ENCODE results near the gene LRRFIP2. TPM values are rescaled to one million over a fixed set of nuclear protein-coding genes. Genes with fewer than 3 reads are reported as not detected.

The LRRFIP2 gene
- total RNA-seq, 2 donors from 2014 or later: 102 to 134 TPM

DNA sequence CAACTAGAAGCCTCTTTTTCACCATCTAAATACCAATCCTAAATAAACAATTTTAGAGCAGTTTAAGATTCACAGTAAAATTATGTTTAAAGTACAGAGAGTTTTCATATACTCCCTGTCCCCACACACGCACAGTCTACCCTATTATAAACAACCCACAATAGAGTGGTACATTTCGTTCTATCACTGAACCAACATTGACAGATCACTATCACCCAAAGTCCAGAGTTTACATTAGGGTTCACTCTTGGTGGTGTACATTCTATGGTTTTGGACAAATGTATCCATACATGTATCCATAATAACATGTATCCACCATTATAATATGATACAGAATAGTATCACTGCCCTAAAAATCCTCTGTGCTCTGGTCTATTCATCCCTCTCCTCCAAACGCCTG lies 92.1 kb downstream of the LRRFIP2 start:
- Histone ChIP-seq H3K36me3 (no peaks in the 10 kb centered on the region), H3K27me3 (replicated peaks; ENCODE audit: insufficient read depth) (no peaks in the 10 kb centered on the region), H3K9me3 (no peaks in the 10 kb centered on the region), H3K27ac (peak overlapping the region; percentile 74 to 81), H3K4me3 (no peak overlapping the region), H3K4me1 (replicated peaks) (peaks cover 3% of the 10 kb centered on the region)
- WGBS: 53% methylated on average over 3 of the region's 3 CpGs
- intact Hi-C loops (cut with DNase I): no loop called here
- TF ChIP-seq, protein P1, sequence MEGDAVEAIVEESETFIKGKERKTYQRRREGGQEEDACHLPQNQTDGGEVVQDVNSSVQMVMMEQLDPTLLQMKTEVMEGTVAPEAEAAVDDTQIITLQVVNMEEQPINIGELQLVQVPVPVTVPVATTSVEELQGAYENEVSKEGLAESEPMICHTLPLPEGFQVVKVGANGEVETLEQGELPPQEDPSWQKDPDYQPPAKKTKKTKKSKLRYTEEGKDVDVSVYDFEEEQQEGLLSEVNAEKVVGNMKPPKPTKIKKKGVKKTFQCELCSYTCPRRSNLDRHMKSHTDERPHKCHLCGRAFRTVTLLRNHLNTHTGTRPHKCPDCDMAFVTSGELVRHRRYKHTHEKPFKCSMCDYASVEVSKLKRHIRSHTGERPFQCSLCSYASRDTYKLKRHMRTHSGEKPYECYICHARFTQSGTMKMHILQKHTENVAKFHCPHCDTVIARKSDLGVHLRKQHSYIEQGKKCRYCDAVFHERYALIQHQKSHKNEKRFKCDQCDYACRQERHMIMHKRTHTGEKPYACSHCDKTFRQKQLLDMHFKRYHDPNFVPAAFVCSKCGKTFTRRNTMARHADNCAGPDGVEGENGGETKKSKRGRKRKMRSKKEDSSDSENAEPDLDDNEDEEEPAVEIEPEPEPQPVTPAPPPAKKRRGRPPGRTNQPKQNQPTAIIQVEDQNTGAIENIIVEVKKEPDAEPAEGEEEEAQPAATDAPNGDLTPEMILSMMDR (IDR thresholded peaks at IDR 0.05): no peak
- TF ChIP-seq POLR2A (IDR thresholded peaks at IDR 0.05): no peak
- peak; percentile 94 for TF ChIP-seq POLR2AphosphoS5 (IDR thresholded peaks at IDR 0.05)
- peak; percentile 33 for DNase-seq (ENCODE audit: low spot score)

DNA sequence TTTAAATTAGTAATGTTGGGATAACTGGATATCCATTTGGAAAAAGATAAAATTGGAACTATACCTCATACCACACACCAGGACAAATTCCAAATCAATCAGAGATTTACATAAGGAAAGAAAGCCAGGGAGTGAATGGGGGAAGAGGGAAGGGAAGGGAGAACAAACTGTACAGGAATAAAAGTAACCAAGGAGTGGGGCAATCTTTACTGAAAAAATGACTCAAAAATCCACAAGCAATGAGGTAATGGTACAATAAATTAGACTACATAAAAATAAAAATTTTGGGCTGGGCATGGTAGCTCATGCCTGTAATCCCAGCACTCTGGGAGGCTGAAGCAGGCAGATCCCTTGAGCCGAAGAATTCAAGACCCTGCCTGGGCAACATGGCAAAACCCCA lies 98.4 kb downstream of the LRRFIP2 start:
- no peak overlapping the region for H3K4me3 ChIP-seq
- H3K9me3 ChIP-seq: no peaks in the 10 kb centered on the region
- TF ChIP-seq, protein P1 (IDR thresholded peaks at IDR 0.05): no peak
- TF ChIP-seq POLR2A (IDR thresholded peaks at IDR 0.05) (no peak), POLR2AphosphoS5 (IDR thresholded peaks at IDR 0.05) (no peak)
- H3K4me1 ChIP-seq (replicated peaks): no peaks in the 10 kb centered on the region
- intact Hi-C loops (cut with DNase I): no loop called here
- H3K36me3 ChIP-seq: peaks cover 0 to 7% of the 10 kb centered on the region in 2 donors
- H3K27me3 ChIP-seq (replicated peaks; ENCODE audit: insufficient read depth): no peaks in the 10 kb centered on the region
- 100% methylated on average over 1 of the region's 1 CpG for WGBS
- peak overlapping the region in 1 of 2 donors; percentile 81 for H3K27ac ChIP-seq
- DNase-seq (ENCODE audit: low spot score): no peak

DNA sequence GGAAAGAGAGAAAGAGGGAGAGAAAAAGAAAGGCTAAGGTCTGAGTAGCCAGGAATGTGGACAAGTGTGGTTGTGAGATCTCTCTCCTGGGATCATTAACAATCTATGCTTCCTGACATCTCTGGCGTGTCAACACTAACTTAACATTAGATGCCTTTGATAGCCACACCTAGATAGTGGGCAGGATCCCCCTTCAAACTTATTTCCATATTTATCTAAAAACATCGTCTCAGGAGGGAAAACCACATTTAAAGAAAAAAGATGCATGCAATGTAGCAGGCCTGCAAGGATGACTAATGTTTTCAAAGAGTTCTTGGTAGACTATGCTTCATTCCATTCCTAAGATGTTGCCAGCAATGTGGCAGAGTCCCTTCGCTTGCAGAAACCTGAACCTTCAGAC lies 100.2 kb downstream of the LRRFIP2 start:
- TF ChIP-seq POLR2A (IDR thresholded peaks at IDR 0.05): no peak
- TF ChIP-seq POLR2AphosphoS5 (IDR thresholded peaks at IDR 0.05): peak; percentile 31
- intact Hi-C loops (cut with DNase I): no loop called here

DNA sequence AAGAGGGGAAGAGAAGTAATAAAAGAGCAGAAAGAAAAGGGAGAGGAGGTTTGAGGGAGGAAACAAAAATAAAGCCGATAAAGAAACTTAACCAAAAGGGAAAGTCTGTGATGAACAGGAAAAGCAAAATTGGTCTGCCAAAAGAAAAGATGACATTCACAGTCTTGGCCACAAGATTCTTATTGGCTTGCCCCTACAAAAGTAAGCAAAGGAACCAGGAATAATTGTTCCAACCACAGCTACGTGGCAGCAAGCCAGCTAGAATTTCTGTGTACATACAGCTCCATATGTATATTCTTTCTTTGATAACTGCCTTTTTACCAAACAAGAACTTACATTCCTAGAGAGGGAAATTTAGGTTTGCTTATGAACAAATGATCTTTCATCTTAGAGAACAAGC lies 101.5 kb downstream of the LRRFIP2 start:
- TF ChIP-seq, protein P1 (IDR thresholded peaks at IDR 0.05): peak in 1 of 4 experiments; percentile 17
- TF ChIP-seq POLR2AphosphoS5 (IDR thresholded peaks at IDR 0.05) (peak; percentile 82), POLR2A (IDR thresholded peaks at IDR 0.05) (no peak)
- Histone ChIP-seq H3K27me3 (replicated peaks; ENCODE audit: insufficient read depth) (no peaks in the 10 kb centered on the region), H3K36me3 (peaks cover 0 to 7% of the 10 kb centered on the region in 2 donors), H3K4me1 (replicated peaks) (no peaks in the 10 kb centered on the region), H3K27ac (peak overlapping the region; percentile 61 to 81), H3K4me3 (peak overlapping the region in 1 of 2 donors; percentile 8), H3K9me3 (no peaks in the 10 kb centered on the region)
- DNase-seq (ENCODE audit: low spot score): peak; percentile 84
- WGBS: 7% methylated on average over 2 of the region's 2 CpGs
- intact Hi-C loops (cut with DNase I): no loop called here

More for the DNA sequence above, 100.2 kb downstream of the LRRFIP2 start:
- Histone ChIP-seq H3K27me3 (replicated peaks; ENCODE audit: insufficient read depth) (no peaks in the 10 kb centered on the region), H3K36me3 (peaks cover 0 to 7% of the 10 kb centered on the region in 2 donors), H3K4me3 (no peak overlapping the region), H3K9me3 (no peaks in the 10 kb centered on the region), H3K27ac (peak overlapping the region in 1 of 2 donors; percentile 81), H3K4me1 (replicated peaks) (no peaks in the 10 kb centered on the region)
- WGBS: 36% methylated on average over 3 of the region's 3 CpGs
- no peak for DNase-seq (ENCODE audit: low spot score)

DNA sequence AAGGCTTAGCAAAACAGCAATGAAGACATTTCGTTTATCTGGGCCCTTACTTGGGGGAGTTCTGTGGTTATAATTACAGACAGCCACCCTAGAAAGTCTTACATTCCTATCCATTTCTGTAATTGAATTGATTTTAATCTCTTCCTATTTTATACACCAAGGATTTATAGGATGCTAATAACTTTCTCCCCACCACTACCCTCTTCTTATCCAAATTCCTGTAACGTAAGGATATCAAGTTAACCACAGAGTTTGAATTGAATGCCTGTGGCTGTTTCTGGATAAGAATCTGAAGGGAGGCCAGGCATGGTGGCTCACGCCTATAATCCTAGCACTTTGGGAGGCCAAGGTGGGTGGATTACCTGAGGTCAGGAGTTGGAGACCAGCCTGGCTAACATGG lies 102.5 kb downstream of the LRRFIP2 start:
- no peaks in the 10 kb centered on the region for H3K27me3 ChIP-seq (replicated peaks; ENCODE audit: insufficient read depth)
- H3K36me3 ChIP-seq: peaks cover 0 to 7% of the 10 kb centered on the region in 2 donors
- H3K27ac ChIP-seq: peak overlapping the region; percentile 61 to 81
- H3K4me1 ChIP-seq (replicated peaks): no peaks in the 10 kb centered on the region
- intact Hi-C loops (cut with DNase I): no loop called here
- no peak for DNase-seq (ENCODE audit: low spot score)
- no peak overlapping the region for H3K4me3 ChIP-seq
- no peaks in the 10 kb centered on the region for H3K9me3 ChIP-seq
- WGBS: 69% methylated on average over 3 of the region's 3 CpGs
- TF ChIP-seq POLR2A (IDR thresholded peaks at IDR 0.05): no peak
- TF ChIP-seq POLR2AphosphoS5 (IDR thresholded peaks at IDR 0.05): no peak
- TF ChIP-seq, protein P1 (IDR thresholded peaks at IDR 0.05): no peak
